ENCODE measurements around the gene ARAP1.

DNA sequence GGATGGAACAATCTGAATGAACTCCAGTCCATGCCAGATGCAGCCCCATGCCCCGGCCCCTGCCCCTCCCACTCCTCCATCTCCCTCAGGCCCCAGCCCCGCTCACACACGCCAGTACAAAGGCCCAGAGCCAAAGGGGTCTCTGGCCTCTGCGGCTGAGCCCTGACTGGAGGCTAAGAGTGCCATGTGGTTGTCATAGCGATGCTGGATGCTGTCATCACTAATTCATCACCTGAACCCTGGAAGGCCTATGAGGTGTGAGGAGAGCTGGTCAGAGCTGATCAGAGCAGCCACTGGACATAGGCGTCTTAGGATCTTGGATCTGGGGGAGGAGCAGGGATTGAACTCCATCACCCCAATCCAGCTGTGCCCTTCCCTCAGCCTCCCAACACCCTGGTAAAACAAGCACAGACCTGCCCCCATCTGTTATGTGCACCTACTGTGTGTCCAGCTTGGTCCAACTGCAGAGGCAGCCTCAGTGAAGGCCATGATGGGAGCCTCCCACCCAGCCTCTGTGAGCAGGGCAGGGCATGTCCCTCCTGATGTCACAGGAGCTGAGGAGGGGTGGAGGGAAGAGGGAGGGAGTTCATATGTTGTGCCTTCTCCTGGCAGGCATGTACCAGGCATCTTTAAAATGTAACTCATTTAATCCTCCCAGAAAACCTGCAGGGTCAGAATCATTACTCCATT is 94.7 kb downstream of the ARAP1 start:
- TF ChIP-seq POLR2A (IDR thresholded peaks at IDR 0.05), result no peak
- TF ChIP-seq, protein P1, sequence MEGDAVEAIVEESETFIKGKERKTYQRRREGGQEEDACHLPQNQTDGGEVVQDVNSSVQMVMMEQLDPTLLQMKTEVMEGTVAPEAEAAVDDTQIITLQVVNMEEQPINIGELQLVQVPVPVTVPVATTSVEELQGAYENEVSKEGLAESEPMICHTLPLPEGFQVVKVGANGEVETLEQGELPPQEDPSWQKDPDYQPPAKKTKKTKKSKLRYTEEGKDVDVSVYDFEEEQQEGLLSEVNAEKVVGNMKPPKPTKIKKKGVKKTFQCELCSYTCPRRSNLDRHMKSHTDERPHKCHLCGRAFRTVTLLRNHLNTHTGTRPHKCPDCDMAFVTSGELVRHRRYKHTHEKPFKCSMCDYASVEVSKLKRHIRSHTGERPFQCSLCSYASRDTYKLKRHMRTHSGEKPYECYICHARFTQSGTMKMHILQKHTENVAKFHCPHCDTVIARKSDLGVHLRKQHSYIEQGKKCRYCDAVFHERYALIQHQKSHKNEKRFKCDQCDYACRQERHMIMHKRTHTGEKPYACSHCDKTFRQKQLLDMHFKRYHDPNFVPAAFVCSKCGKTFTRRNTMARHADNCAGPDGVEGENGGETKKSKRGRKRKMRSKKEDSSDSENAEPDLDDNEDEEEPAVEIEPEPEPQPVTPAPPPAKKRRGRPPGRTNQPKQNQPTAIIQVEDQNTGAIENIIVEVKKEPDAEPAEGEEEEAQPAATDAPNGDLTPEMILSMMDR (IDR thresholded peaks at IDR 0.05), result no peak
